HG02885 (cell line): ENCODE results near the gene KCNMA1.

Experiments used
- ATAC-seq: cut with Tn5 transposase; IDR thresholded peaks from one replicate; pipeline ENCODE4 v1.9.1; 2021; ENCODE audit warnings: mild to moderate bottlenecking; ENCODE audit not compliant: unreplicated experiment, poor library complexity

KCNMA1 gene

GRCh38 chr10:77410523-77410922 lies 227.1 kb downstream of the KCNMA1 start:
- no peak for ATAC-seq

- no peak for ATAC-seq
Measured at GRCh38 chr10:77409697-77410471, 227.7 kb downstream of the KCNMA1 start.

- no peak for ATAC-seq
Measured at GRCh38 chr10:77408259-77408658, 229.3 kb downstream of the KCNMA1 start.

- no peak for ATAC-seq
Measured at GRCh38 chr10:77406764-77407430, 230.7 kb downstream of the KCNMA1 start.

GRCh38 chr10:77405771-77406241 lies 231.8 kb downstream of the KCNMA1 start:
- ATAC-seq = peak; percentile 65

GRCh38 chr10:77404810-77405209 lies 232.8 kb downstream of the KCNMA1 start:
- ATAC-seq = no peak

- ATAC-seq = no peak
Measured at GRCh38 chr10:77403761-77404160, 233.8 kb downstream of the KCNMA1 start.

- no peak for ATAC-seq
Measured at GRCh38 chr10:77401683-77402082, 235.9 kb downstream of the KCNMA1 start.

- ATAC-seq = no peak
Measured at GRCh38 chr10:77400033-77400432, 237.6 kb downstream of the KCNMA1 start.

GRCh38 chr10:77398986-77399755 lies 238.4 kb downstream of the KCNMA1 start:
- ATAC-seq = no peak

- ATAC-seq = no peak
Measured at GRCh38 chr10:77398558-77398957, 239.1 kb downstream of the KCNMA1 start.

- ATAC-seq = no peak
Measured at GRCh38 chr10:77397103-77397502, 240.5 kb downstream of the KCNMA1 start.

GRCh38 chr10:77396290-77396689 lies 241.3 kb downstream of the KCNMA1 start:
- no peak for ATAC-seq

GRCh38 chr10:77393821-77394501 lies 243.6 kb downstream of the KCNMA1 start:
- ATAC-seq = no peak

- no peak for ATAC-seq
Measured at GRCh38 chr10:77393411-77393810, 244.2 kb downstream of the KCNMA1 start.

- ATAC-seq = no peak
Measured at GRCh38 chr10:77392851-77393250, 244.8 kb downstream of the KCNMA1 start.

GRCh38 chr10:77392236-77392721 lies 245.3 kb downstream of the KCNMA1 start:
- no peak for ATAC-seq

- ATAC-seq = no peak
Measured at GRCh38 chr10:77391605-77392235, 245.9 kb downstream of the KCNMA1 start.

- no peak for ATAC-seq
Measured at GRCh38 chr10:77390481-77390891, 247.1 kb downstream of the KCNMA1 start.
